ENCODE data around the gene CCNY.

- TF ChIP-seq CTCF (IDR thresholded peaks at IDR 0.05; ENCODE audit: low read depth, low read length), result no peak
- TF ChIP-seq EZH2phosphoT487 (IDR thresholded peaks at IDR 0.05; ENCODE audit: low read depth), result no peak
Observed at GRCh38 chr10:35592441-35592840, 256.1 kb downstream of the CCNY start.

All from OCI-LY3 (cell line).